Activated CD8-positive, alpha-beta memory T cell treated with anti-CD3 and anti-CD28 coated beads, Interleukin-2, amount 50 U/mL, for 24 hours (primary cell): ENCODE measurements around the gene ARHGEF9.

Source experiments
- DNase-seq: peaks from one replicate; pipeline ENCODE4 v3.0.0-alpha.2; 2020; ENCODE audit errors: extremely low read depth

ARHGEF9 gene

GRCh38 chrX:63746715-63747114, 38.3 kb downstream of the ARHGEF9 start:
- no peak for DNase-seq

- DNase-seq = no peak
Observed at GRCh38 chrX:63746278-63746677, 38.7 kb downstream of the ARHGEF9 start.

GRCh38 chrX:63744850-63745394, 40.1 kb downstream of the ARHGEF9 start:
- no peak for DNase-seq

- no peak for DNase-seq
Observed at GRCh38 chrX:63743596-63743995, 41.4 kb downstream of the ARHGEF9 start.

- no peak for DNase-seq
Observed at GRCh38 chrX:63740382-63740781, 44.6 kb downstream of the ARHGEF9 start.

- no peak for DNase-seq
Observed at GRCh38 chrX:63739885-63740284, 45.1 kb downstream of the ARHGEF9 start.

GRCh38 chrX:63738696-63739095, 46.3 kb downstream of the ARHGEF9 start:
- no peak for DNase-seq

- DNase-seq = no peak
Observed at GRCh38 chrX:63737131-63737921, 47.7 kb downstream of the ARHGEF9 start.

GRCh38 chrX:63735882-63736281, 49.1 kb downstream of the ARHGEF9 start:
- DNase-seq = no peak

GRCh38 chrX:63720293-63720692, 64.7 kb downstream of the ARHGEF9 start:
- DNase-seq = no peak

GRCh38 chrX:63719633-63720032, 65.4 kb downstream of the ARHGEF9 start:
- DNase-seq = no peak

GRCh38 chrX:63718010-63718694, 66.9 kb downstream of the ARHGEF9 start:
- DNase-seq = no peak

GRCh38 chrX:63713526-63713925, 71.5 kb downstream of the ARHGEF9 start:
- no peak for DNase-seq

GRCh38 chrX:63708801-63709200, 76.2 kb downstream of the ARHGEF9 start:
- no peak for DNase-seq

- DNase-seq = no peak
Observed at GRCh38 chrX:63702556-63702955, 82.5 kb downstream of the ARHGEF9 start.

- DNase-seq = no peak
Observed at GRCh38 chrX:63686878-63687714, 97.9 kb downstream of the ARHGEF9 start.

- no peak for DNase-seq
Observed at GRCh38 chrX:63680423-63680822, 104.6 kb downstream of the ARHGEF9 start.

GRCh38 chrX:63679432-63679831, 105.6 kb downstream of the ARHGEF9 start:
- no peak for DNase-seq

- no peak for DNase-seq
Observed at GRCh38 chrX:63675716-63676115, 109.3 kb downstream of the ARHGEF9 start.

- DNase-seq = no peak
Observed at GRCh38 chrX:63673896-63674295, 111.1 kb downstream of the ARHGEF9 start.

GRCh38 chrX:63664741-63665140, 120.3 kb downstream of the ARHGEF9 start:
- no peak for DNase-seq

GRCh38 chrX:63664083-63664482, 120.9 kb downstream of the ARHGEF9 start:
- DNase-seq = no peak
